ENCODE results near the gene ALAD.

Gene ALAD

DNA sequence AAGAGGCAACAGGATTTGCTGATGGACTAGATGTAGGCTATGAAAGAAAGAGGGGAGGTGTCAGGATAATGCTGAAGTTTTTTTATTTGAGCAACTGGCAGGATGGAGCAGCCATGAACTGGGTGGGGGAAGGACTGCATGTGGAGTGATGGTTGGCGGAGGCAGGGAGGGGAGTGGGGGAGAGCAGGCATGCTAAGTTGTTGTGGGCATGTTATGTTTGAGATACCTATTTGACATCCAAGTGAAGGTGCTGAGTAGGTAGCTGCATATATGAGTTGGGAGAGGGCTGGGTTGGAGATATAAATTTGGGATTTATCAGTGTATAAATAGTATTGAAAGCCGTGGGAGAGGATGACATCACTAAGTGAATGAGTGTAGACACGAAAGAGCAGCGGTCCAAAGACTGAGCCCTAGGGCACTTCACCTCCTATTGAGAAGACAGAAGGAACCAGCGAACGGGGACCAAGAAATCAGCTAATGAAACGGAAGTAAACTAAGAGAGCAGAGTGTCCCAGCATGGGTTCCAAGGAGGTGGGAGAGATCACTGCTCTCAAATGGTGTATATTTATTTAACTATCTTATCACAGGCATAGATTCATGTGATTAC, 44.3 kb downstream of the ALAD start:
- H3K4me2 ChIP-seq (ENCODE audit: low read length): no peak overlapping the region
- H3K9me3 ChIP-seq (ENCODE audit: control insufficient read depth, insufficient read depth, low read length): no peaks in the 10 kb centered on the region
- H3K4me1 ChIP-seq (ENCODE audit: control insufficient read depth, low read length): no peaks in the 10 kb centered on the region
- no peak overlapping the region for H3K4me3 ChIP-seq (ENCODE audit: low read length)
- no peak overlapping the region for H3K27ac ChIP-seq (ENCODE audit: low read depth, low read length)
- H4K20me1 ChIP-seq (ENCODE audit: control insufficient read depth, insufficient read depth, low read depth, low read length): no peaks in the 10 kb centered on the region
- H3K36me3 ChIP-seq (ENCODE audit: control insufficient read depth, low read length): no peaks in the 10 kb centered on the region
- no peaks in the 10 kb centered on the region for H3K79me2 ChIP-seq (ENCODE audit: control insufficient read depth, low read length)
- no peak for TF ChIP-seq EZH2phosphoT487 (IDR thresholded peaks at IDR 0.05; ENCODE audit: borderline replicate concordance, low read length)
- TF ChIP-seq, protein P1, sequence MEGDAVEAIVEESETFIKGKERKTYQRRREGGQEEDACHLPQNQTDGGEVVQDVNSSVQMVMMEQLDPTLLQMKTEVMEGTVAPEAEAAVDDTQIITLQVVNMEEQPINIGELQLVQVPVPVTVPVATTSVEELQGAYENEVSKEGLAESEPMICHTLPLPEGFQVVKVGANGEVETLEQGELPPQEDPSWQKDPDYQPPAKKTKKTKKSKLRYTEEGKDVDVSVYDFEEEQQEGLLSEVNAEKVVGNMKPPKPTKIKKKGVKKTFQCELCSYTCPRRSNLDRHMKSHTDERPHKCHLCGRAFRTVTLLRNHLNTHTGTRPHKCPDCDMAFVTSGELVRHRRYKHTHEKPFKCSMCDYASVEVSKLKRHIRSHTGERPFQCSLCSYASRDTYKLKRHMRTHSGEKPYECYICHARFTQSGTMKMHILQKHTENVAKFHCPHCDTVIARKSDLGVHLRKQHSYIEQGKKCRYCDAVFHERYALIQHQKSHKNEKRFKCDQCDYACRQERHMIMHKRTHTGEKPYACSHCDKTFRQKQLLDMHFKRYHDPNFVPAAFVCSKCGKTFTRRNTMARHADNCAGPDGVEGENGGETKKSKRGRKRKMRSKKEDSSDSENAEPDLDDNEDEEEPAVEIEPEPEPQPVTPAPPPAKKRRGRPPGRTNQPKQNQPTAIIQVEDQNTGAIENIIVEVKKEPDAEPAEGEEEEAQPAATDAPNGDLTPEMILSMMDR (IDR thresholded peaks at IDR 0.05; ENCODE audit: low read depth, low read length, poor library complexity, severe bottlenecking): no peak
- H3F3A ChIP-seq (ENCODE audit: control insufficient read depth, insufficient read depth): no peaks in the 10 kb centered on the region
- H3K27me3 ChIP-seq (ENCODE audit: control insufficient read depth, low read length): peaks cover 25% of the 10 kb centered on the region
- no peaks in the 10 kb centered on the region for H3K9me2 ChIP-seq (replicated peaks; ENCODE audit: control insufficient read depth, low read length)

DNA sequence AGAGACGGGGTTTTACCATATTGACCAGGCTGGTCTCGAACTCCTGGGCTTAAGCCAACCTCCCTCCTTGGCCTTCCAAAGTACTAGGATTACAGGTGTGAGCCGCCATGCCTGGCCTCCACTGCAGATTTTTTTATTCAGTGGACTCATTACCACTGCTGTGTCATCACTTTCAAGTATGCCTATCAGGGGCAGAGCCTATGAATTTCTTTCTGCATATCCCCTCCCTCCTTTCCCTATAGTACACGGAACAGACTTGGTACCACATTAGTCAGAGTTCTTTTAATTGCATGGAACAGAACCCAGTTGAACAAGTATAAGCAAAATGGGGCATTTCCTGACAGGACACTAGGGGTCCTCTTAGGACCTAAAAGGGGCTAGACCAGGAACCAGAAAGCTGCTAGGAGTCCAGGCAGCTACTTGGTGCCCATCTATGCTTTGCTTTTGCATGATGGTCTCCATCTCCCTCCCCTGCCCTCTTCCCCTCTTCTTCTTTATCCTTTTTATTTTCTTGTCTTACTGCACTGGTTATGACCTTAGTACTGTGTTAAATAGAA, 46.0 kb downstream of the ALAD start:
- Histone ChIP-seq H3K4me1 (ENCODE audit: control insufficient read depth, low read length) (peaks cover 13% of the 10 kb centered on the region), H3K36me3 (ENCODE audit: control insufficient read depth, low read length) (no peaks in the 10 kb centered on the region), H4K20me1 (ENCODE audit: control insufficient read depth, insufficient read depth, low read depth, low read length) (no peaks in the 10 kb centered on the region), H3K4me2 (ENCODE audit: low read length) (no peak overlapping the region), H3K9me3 (ENCODE audit: control insufficient read depth, insufficient read depth, low read length) (no peaks in the 10 kb centered on the region), H3K27me3 (ENCODE audit: control insufficient read depth, low read length) (peaks cover 39% of the 10 kb centered on the region), H3K9me2 (replicated peaks; ENCODE audit: control insufficient read depth, low read length) (no peaks in the 10 kb centered on the region), H3K4me3 (ENCODE audit: low read length) (no peak overlapping the region), H3F3A (ENCODE audit: control insufficient read depth, insufficient read depth) (no peaks in the 10 kb centered on the region), H3K79me2 (ENCODE audit: control insufficient read depth, low read length) (no peaks in the 10 kb centered on the region), H3K27ac (ENCODE audit: low read depth, low read length) (no peak overlapping the region)
- TF ChIP-seq, protein P1 (IDR thresholded peaks at IDR 0.05; ENCODE audit: low read depth, low read length, poor library complexity, severe bottlenecking): no peak
- no peak for TF ChIP-seq EZH2phosphoT487 (IDR thresholded peaks at IDR 0.05; ENCODE audit: borderline replicate concordance, low read length)

DNA sequence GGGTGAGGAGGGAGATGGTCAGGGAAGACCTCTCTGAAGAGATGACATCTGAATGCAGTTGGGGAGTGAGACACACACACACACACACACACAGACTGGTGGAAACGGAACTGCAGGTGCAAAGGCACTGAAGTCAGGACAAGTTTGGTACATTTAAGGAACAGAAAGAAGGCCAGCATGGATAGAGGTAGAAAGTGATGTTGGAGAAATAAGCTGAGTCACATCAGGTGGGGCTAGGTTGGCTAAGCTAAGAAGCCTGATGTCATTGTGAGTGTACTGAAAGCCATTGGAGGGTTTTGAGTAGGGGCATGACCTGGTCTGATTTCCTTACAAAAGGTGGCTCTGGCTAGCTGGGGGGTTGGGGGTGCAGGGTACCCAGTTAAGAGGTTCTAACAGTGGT, 48.7 kb downstream of the ALAD start:
- H3K27me3 ChIP-seq (ENCODE audit: control insufficient read depth, low read length): peaks cover 55% of the 10 kb centered on the region
- no peak overlapping the region for H3K4me2 ChIP-seq (ENCODE audit: low read length)
- no peaks in the 10 kb centered on the region for H3K9me2 ChIP-seq (replicated peaks; ENCODE audit: control insufficient read depth, low read length)
- TF ChIP-seq EZH2phosphoT487 (IDR thresholded peaks at IDR 0.05; ENCODE audit: borderline replicate concordance, low read length): no peak
- TF ChIP-seq, protein P1 (IDR thresholded peaks at IDR 0.05; ENCODE audit: low read depth, low read length, poor library complexity, severe bottlenecking): no peak
- peaks cover 20% of the 10 kb centered on the region for H3K4me1 ChIP-seq (ENCODE audit: control insufficient read depth, low read length)
- H3K36me3 ChIP-seq (ENCODE audit: control insufficient read depth, low read length): no peaks in the 10 kb centered on the region
- H3K9me3 ChIP-seq (ENCODE audit: control insufficient read depth, insufficient read depth, low read length): no peaks in the 10 kb centered on the region
- no peak overlapping the region for H3K27ac ChIP-seq (ENCODE audit: low read depth, low read length)
- no peak overlapping the region for H3K4me3 ChIP-seq (ENCODE audit: low read length)
- no peaks in the 10 kb centered on the region for H3K79me2 ChIP-seq (ENCODE audit: control insufficient read depth, low read length)
- no peaks in the 10 kb centered on the region for H4K20me1 ChIP-seq (ENCODE audit: control insufficient read depth, insufficient read depth, low read depth, low read length)
- H3F3A ChIP-seq (ENCODE audit: control insufficient read depth, insufficient read depth): peaks cover 2% of the 10 kb centered on the region; the same call in 1 of the 2 replicates

Data from DOHH2 (cell line).